OCI-LY7 (cell line): ENCODE results near the gene MVB12B.
A peak's percentile ranks its signal among the peaks of the same experiment; 100 is the strongest.

Experiments used
- EZH2phosphoT487 ChIP-seq: fragments of 200-600 bp; sonication (generic); IDR thresholded peaks from 2 replicates; pipeline ENCODE4 v1.6.1; 2018; ENCODE audit warnings: low read depth, borderline replicate concordance, mild to moderate bottlenecking, mixed run types, antibody characterized with exemption, low read length, moderate library complexity, mixed read lengths
- TF ChIP-seq, protein P1 (sequence below): fragments of 200-600 bp; sonication (generic); conservative IDR thresholded peaks from 2 replicates; pipeline ENCODE4 v1.5.1; 2014; ENCODE audit warnings: mild to moderate bottlenecking, antibody characterized with exemption, low read length, moderate library complexity, mixed read lengths

DNA sequence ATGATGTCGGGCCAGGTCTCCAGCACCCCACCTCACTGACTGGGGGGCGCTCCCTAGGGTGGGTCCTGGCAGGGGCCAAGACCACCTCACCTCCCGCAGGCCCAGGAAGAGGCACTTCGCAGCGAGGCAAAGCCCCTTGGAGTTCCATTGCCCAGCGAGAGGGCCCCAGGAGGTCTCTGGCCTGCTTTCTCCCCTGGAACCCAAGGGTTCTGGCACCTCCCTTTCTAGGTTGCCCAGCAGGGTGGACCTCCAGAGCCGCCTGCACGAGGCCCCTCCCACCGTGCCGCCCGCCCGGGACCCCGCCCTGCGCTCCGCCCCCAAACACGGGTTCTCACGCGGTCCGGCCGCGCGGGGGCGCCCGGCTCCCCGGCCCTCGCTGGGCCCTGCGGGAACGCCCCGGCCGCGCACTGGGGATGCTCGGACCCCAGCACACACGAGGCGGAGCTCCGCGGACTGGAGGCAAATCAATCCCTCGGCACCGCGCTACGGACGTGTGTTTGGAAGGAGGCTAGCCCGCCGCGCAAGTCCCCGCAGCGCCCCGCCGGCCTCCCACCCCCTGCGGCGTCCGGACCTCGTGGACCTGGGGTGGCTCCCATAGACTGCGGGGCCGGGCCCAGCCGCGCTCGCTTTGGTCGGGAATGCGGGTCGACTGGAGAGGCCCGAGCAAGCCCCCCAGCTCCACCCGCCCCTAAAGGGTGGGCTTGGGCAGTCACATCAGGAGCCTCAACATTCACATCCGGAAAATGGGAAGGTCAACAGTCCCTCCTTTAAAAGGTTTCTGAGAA lies 187.6 kb downstream of the MVB12B start:
- TF ChIP-seq, protein P1, sequence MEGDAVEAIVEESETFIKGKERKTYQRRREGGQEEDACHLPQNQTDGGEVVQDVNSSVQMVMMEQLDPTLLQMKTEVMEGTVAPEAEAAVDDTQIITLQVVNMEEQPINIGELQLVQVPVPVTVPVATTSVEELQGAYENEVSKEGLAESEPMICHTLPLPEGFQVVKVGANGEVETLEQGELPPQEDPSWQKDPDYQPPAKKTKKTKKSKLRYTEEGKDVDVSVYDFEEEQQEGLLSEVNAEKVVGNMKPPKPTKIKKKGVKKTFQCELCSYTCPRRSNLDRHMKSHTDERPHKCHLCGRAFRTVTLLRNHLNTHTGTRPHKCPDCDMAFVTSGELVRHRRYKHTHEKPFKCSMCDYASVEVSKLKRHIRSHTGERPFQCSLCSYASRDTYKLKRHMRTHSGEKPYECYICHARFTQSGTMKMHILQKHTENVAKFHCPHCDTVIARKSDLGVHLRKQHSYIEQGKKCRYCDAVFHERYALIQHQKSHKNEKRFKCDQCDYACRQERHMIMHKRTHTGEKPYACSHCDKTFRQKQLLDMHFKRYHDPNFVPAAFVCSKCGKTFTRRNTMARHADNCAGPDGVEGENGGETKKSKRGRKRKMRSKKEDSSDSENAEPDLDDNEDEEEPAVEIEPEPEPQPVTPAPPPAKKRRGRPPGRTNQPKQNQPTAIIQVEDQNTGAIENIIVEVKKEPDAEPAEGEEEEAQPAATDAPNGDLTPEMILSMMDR: peak; percentile 79
- TF ChIP-seq EZH2phosphoT487: no peak
